K562 treated with DMSO at 1 percent for 4 hours (cell line): ENCODE measurements around the gene CAMK2B. TPM values are rescaled to one million over a fixed set of nuclear protein-coding genes. Genes with fewer than 3 reads are reported as not detected.

Experiments
- total RNA-seq: library from RNA; unstranded; fragments of 300-600 nt; gene quantifications from 2 replicates; pipeline ENCODE4 v1.2.3, GENCODE V29; 2022; ENCODE audit not compliant: insufficient read depth

Gene CAMK2B
- not detected in 2 replicates for total RNA-seq

GRCh38 chr7:44325201-44325671 is at the start of gene CAMK2B:
Gene CAMK2B (minus strand): TSS chr7:44325594. CDS start chr7:44325421, 173 bp downstream.

GRCh38 chr7:44200699-44201461 is 124.5 kb downstream of the CAMK2B start, which contains the start of gene YKT6:
Gene YKT6 (plus strand): TSS chr7:44200978. CDS start chr7:44201136, 158 bp downstream.

GRCh38 chr7:44189286-44189992 is 136.0 kb downstream of the CAMK2B start, which contains the start of gene GCK:
Gene GCK (minus strand): TSS chr7:44189439. CDS start chr7:44188953, 486 bp downstream.

Other genes with a start within 250 kb of the CAMK2B start
- 6.3 and 8.4 TPM in 2 replicates for gene POLM, start 243.1 kb downstream of the CAMK2B start, total RNA-seq
- 0.42 and 0.84 TPM in 2 replicates for gene AEBP1, start 221.2 kb downstream of the CAMK2B start, total RNA-seq
- 146 and 183 TPM in 2 replicates for gene POLD2, start 202.0 kb downstream of the CAMK2B start, total RNA-seq
- not detected in 2 replicates for gene MYL7, start 184.3 kb downstream of the CAMK2B start, total RNA-seq
- not detected in 2 replicates for gene GCK, start 136.2 kb downstream of the CAMK2B start, total RNA-seq
- 99.1 and 110 TPM in 2 replicates for gene YKT6, start 124.6 kb downstream of the CAMK2B start, total RNA-seq
- 17.6 and 17.9 TPM in 2 replicates for gene NUDCD3, start 165.1 kb upstream of the CAMK2B start, total RNA-seq
- 0.19 TPM in 1 of 2 replicates, not detected in the other for gene NPC1L1, start 215.7 kb upstream of the CAMK2B start, total RNA-seq
- gene DDX56, start 248.3 kb upstream of the CAMK2B start, total RNA-seq: 57.7 and 58.1 TPM in 2 replicates